ENCODE results near the gene SLC6A16.
"Not testable (repeated sequence)": the region's sequence is repeated elsewhere in the genome, so short reads cannot be mapped to it uniquely, and the experiment has no call there.

The SLC6A16 gene

DNA sequence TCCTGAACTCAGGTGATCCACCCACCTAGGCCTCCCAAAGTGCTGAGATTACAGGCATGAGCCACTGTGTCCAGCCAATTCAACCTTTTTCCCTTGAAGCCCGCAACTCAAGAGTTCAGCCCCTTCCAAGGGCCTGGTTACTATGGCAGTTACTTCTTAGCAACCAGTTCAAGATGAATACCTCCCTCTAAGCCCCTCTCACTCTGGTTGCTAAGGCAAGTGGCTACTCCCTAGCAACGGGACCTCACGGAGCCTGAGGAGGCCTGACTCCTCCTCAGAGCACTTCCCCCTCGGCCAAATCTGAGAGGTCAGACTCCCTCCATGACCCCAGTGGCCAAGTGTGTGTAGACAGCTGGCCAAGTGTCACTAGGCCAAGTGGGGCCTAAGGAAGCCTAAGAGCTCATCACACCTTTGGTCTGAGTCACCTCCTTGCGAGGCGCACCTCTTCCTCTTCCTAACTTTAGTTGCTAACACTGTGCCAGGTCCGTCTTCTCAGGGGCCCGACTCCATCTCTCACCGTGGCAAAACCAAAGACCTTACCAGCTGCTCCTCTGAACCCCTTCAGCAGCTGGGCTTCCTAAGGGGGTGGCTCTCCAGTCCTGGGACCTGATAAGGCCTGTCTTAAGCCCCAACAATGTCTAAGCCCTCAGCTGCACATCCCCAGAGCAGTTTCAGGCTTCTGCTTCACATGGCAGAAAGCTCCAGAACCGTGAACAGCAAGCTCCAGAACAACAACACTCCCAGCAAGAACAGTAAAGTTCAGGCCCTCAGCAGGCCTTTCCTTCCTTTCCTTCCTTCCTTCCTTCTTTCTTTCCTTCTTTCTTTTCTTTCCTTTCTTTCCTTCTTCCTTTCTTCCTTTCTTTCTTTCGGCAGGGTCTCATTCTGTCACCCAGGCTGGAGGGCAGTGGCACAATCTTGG is 19.8 kb upstream of the SLC6A16 start:
- peak; percentile 5 for DNase-seq

GRCh38 chr19:49343123-49343522 is 18.1 kb upstream of the SLC6A16 start:
- peak; percentile 18 for DNase-seq

DNA sequence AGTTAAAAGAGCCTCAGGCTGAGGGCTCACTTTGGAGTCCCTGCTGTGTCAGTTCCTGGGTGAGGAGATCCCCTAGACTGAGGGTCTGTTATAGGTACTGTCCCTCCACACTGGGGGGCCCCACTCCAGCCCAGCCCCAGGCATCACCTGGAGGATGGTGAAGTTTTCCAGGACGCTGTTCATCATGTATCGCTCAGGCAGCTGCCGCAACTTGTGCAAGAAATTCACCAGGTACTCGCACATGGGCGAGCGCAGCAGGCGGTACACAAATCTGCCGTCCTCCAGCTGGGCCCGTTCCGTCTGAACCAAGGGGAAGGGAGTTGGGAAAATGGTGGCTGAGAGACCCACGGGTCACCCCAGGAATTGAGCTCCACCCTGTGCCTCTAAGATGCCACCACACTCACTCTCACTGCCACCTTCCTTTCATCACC is 17.3 kb upstream of the SLC6A16 start:
- DNase-seq, result peak; percentile 13

GRCh38 chr19:49340865-49341718 is 16.1 kb upstream of the SLC6A16 start:
- no peak for DNase-seq

DNA sequence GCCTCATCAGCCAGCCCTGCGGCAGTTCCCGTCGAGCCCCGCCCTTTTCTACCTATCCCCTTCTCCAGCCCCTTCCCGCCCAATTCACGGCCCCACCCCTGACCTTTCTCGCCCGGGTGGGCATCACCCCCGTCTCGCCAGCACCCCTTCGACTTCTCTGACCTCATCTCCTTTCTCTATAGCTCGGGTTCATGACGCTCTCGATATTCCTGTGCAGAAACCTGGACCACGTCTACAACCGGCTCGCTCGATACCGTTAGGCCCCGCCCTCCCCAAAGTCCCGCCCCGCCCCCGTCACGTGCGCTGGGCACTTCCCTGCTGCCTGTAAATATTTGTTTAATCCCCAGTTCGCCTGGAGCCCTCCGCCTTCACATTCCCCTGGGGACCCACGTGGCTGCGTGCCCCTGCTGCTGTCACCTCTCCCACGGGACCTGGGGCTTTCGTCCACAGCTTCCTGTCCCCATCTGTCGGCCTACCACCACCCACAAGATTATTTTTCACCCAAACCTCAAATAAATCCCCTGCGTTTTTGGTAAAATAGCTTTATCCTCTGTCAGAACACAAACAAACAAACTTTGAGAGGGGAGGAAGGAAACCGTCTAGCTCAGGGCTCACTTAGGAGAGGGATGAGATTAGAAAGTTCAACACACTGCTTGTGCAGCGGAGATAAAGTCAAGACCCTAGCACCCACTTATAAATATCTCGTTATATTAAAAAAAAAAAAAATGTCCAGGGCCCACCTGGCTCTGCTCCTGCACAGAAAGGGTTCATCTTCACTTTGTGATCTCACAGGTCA is 15.3 kb upstream of the SLC6A16 start:
- DNase-seq, result peak; percentile 68

DNA sequence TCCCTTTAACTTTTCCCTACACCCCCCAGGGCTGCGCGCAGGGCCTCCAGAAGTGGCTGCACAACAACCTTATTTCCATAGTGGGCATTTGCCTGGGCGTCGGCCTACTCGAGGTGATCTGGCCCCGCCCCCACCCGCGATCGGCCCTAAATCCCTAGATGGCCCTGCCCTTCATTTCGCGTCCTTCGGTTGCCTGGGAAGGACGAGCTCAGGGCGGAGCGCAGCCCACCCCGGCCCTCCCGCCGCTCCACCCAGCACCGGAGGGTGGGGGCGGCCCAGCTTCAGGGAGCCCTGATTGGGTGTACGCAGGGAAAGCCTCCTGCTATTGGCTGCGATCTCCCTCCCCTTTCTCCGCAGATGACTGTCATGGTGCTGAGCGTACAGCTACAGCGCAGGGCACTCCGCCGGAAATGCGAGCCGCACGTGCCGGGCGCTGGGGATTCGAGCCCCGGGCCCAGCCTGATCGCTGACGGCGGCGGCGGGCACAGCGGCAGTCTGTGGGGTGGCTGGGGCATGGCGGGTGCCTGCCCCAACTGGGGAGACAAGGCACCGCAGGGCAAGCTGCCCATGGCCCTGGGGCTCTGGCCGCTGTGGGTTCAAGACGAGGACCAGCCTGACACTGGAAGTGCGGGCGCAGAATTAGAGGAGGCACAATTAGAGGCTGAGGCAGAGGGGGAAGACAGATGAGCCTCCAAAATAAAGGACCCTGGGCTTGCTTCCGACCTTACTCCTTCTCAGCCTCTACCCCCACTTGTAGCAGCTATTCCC is 14.5 kb upstream of the SLC6A16 start:
- peak; percentile 93 for DNase-seq

DNA sequence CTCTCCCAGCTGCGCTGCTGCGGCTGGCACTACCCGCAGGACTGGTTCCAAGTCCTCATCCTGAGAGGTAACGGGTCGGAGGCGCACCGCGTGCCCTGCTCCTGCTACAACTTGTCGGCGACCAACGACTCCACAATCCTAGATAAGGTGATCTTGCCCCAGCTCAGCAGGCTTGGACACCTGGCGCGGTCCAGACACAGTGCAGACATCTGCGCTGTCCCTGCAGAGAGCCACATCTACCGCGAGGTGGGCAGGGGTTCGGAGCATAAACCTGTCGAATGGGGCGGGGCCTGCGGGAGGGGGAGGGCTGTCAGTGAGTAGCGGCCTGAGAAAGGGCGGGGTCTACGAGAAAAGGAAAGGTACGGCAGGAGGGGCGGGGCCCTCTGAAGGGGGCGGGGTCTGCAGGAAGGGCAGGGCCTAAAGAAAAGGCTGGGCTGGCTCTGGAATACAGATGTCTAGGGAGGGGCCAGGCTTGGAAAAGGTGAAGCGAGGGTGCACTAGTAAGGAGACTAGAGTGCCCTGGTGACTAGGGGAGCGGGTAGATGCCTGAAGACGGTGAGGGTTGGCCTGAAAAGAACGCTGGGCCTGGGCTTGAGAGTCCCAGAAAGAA is 13.8 kb upstream of the SLC6A16 start:
- DNase-seq, result peak; percentile 61

DNA sequence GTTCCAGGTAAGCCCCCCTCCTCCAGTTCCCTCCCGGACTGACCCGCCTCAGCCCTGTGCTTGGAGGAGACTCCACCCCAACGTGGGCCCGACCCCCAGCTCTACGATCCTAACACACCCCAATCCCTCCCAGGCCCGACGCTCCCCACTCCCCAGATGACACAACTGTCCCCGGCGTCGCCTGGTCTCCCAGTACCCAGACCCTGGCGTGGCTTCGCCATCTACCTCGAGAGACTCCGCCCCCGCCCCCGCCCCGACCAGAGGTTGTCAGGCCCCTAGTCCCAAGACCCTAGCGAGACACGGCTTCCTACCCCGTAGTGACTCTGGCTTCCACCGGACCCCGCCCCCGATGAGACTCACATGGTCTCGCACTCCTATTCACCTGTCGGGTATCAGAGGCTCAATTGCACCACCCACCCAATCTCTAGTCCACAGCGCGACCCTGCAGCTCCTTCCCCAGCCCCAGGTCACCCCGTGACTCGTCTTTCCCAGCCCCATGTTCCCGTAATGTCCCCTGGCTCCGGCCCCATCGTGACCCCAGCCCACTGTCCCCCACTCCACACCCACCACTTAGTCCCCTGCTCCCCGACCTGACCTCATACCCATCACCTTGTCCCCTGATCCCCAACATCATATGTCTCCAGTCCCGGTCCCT is 13.2 kb upstream of the SLC6A16 start:
- DNase-seq, result no peak

- DNase-seq, result no peak
These were observed 12.5 kb upstream of the SLC6A16 start for GRCh38 chr19:49337267-49338022.

- DNase-seq, result no peak
These were observed 11.7 kb upstream of the SLC6A16 start for GRCh38 chr19:49336482-49337266.

- DNase-seq, result no peak
These were observed 10.9 kb upstream of the SLC6A16 start for GRCh38 chr19:49335784-49336481.

DNA sequence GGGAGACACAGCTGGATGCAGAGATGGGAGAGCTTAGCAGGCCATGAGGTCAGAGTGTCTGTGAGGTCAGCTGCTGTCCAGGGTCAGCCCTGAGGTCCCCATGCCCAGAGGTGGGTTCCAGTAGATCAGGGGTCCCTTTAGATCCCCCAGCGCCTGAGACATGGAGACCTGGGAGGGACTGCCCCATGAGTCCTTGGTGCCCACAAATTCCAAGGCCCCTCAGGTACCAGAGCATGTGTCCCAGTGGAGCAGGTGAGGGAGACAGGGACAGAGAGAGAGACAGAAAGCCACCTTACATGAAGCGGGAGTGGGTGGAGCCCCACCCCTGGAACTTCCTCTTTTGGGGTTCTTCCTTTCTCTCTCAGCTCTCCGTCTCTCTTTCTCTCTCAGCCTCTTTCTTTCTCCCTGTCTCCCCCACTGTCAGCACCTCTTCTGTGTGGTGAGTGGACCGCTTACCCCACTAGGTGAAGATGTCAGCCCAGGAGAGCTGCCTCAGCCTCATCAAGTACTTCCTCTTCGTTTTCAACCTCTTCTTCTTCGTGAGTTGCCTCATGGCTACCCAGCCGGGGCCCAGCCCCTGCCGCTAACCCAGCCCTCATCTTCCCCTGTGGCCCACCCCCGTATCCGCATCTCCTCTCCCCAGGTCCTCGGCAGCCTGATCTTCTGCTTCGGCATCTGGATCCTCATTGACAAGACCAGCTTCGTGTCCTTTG is 10.2 kb upstream of the SLC6A16 start, which contains the start of gene CD37:
Gene CD37 (plus strand): TSS at position 336 of the 713 bp plus-strand sequence. CDS start 135 bp downstream, at position 471.
- no peak for DNase-seq

DNA sequence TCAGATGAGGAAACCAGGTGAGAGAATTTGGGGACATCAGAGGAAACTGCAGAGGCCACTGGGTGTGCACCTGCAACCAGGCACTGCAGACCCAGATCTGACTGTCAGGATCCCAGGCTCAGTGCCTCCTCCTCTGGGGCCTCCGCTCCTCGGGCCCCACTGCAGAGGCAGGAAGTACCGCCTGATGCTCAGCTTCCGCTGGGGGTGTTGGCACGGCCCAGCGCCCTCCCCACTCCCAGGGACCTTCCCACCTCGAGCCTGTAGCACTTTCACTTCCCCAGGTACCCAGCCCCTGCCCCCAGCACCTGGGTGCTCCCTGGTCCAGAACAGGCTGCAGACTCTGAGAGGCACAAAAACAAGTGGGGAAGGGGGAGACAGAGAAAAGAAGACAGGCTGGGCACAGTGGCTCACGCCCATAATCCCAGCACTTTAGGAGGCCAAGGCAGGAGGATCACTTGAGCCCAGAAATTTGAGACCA is 8.9 kb upstream of the SLC6A16 start:
- no peak for DNase-seq

DNA sequence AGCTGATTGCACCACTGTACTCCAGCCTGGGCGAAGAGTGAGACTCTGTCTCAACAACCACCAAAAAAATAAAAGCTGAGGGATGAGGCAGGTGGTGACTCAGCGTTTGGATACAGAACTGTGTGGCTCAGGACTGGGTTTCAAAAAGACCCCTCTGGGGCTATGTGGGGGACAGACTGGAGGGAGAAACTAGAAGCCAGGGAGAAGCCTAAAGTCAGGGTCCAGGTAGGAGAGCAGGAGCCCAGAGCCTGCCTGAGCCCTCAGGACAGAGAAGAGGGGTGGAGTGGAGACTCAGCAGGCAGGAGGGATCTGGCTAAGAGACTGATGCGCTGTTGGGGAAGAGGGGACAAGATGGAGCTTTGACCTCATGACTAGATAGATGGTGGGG is 8.4 kb upstream of the SLC6A16 start:
- no peak for DNase-seq

- DNase-seq, result not testable (repeated sequence)
These were observed 7.9 kb upstream of the SLC6A16 start for GRCh38 chr19:49332691-49333417.

DNA sequence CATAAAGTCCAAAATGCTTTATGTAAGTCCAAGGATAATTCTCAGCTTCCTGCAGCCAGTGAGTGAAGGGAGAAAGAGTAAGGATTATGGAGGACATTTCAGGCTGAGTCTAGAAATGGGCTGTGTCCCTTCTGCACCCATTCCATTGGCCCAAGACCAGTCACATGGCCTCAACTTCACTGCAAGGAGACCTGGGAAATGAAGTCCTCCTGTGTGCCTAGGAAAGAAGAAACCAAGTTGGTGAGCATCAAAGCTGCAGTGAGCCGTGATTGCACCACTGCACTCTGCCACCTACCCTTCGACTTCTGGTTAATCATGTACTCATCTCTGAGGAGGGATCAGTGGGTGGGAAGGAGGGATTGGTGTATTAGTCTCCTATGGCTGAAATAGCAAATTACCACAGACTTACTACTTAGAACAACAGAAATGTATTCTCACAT is 6.6 kb upstream of the SLC6A16 start:
- DNase-seq, result no peak

- not testable (repeated sequence) for DNase-seq
These were observed 6.2 kb upstream of the SLC6A16 start for GRCh38 chr19:49331187-49331586.
